Transverse colon (tissue), 4 donors: ENCODE results near the gene ROBO1. TPM values are rescaled to one million over a fixed set of nuclear protein-coding genes. Genes with fewer than 3 reads are reported as not detected.

ENCODE experiments used
- DNase-seq: peaks from one replicate; pipeline ENCODE4 v3.0.0-alpha.2; 2019
- H3K27ac ChIP-seq, 4 donors: fragments of 200-600 bp; sonication (generic); 2 replicates each; pipeline ENCODE4 v1.5.1; 2016 to 2018; ENCODE audit warnings: inconsistent platforms in 4 of 4
- H3K27me3 ChIP-seq: fragments of 200-600 bp; sonication (generic); 2 replicates; pipeline ENCODE4 v1.5.1; 2017; ENCODE audit warnings: inconsistent platforms
- H3K36me3 ChIP-seq, 4 donors: fragments of 200-600 bp; sonication (generic); 2 replicates each; pipeline ENCODE4 v1.5.1; 2017 to 2019; ENCODE audit warnings: inconsistent platforms in 4 of 4
- H3K4me1 ChIP-seq, 4 donors: fragments of 200-600 bp; sonication (generic); 2 replicates each; pipeline ENCODE4 v1.5.1; 2017 to 2020; ENCODE audit warnings: inconsistent platforms in 4 of 4
- H3K4me3 ChIP-seq, 4 donors: fragments of 200-600 bp; sonication (generic); 1 replicate in 1 of 4; 2 replicates in 3 of 4; pipeline versions ENCODE4 v1.5.1 to v1.6.1; 2017 to 2019; ENCODE audit warnings: inconsistent platforms in 4 of 4
- H3K9me3 ChIP-seq, 2 donors: fragments of 200-600 bp; sonication (generic); 2 replicates each; pipeline ENCODE4 v1.5.1; 2017 to 2019; ENCODE audit warnings: inconsistent platforms in 2 of 2
- EP300 ChIP-seq: sonication (generic); formaldehyde crosslinking; IDR thresholded peaks from one replicate; pipeline ENCODE4 v1.6.1; 2017; ENCODE audit warnings: antibody characterized with exemption, low read depth
- POLR2A ChIP-seq: fragments of 450-650 bp; IDR thresholded peaks from one replicate; pipeline ENCODE4 v1.6.1; 2016; ENCODE audit warnings: antibody characterized with exemption, mild to moderate bottlenecking, moderate library complexity
- POLR2AphosphoS5 ChIP-seq, 3 donors: sonication (generic); formaldehyde crosslinking; IDR thresholded peaks; one replicate each; pipeline ENCODE4 v1.6.1; 2016; ENCODE audit warnings: antibody characterized with exemption in 3 of 3
- WGBS, 2 donors: methylation state at CpG; one replicate each; pipeline ENCODE4 v1.1.5; 2018; ENCODE audit warnings: low coverage in 1 of 2; 5-methylcytosine and 5-hydroxymethylcytosine counted together
- in situ Hi-C, 4 donors: fragments of 200-750 bp; cut with MboI; loops; one replicate each; pipeline versions ENCODE4 v1.15.0 to v1.15.1; 2017; ENCODE audit warnings: low sequenced_read_pairs in 3 of 4, low pct_ligation_motif_present in 1 of 4, low pct_unique_long_range_greater_than_20kb in 1 of 4
- intact Hi-C: fragments of 100-400 bp; cut with DNase I; formaldehyde crosslinking; loops from one replicate; pipeline ENCODE4 v1.15.1; 2023; ENCODE audit warnings: low total_unique reads
- small RNA-seq, 4 donors: library from RNA; depleted of rRNA; stranded (forward); fragments of <200 nt; gene quantifications; one replicate each; pipeline ENCODE3, GENCODE V24; 2016
- total RNA-seq, 4 donors: library from RNA; depleted of rRNA; stranded (reverse); fragments of >200 nt; gene quantifications; one replicate each; pipeline ENCODE4 v1.1.0, GENCODE V29; 2016
- TF ChIP-seq, protein P1 (sequence below), 5 experiments: fragments of 200-600 bp in 3 of 5; fragments of 450-650 bp in 2 of 5; sonication (generic) in 3 of 5; IDR thresholded peaks; 1 replicate in 2 of 5; 2 replicates in 3 of 5; pipeline ENCODE4 v1.5.1; 2016 to 2017; ENCODE audit warnings: antibody characterized with exemption in 5 of 5, inconsistent platforms in 3 of 5, mild to moderate bottlenecking in 2 of 5, moderate library complexity in 1 of 5

ROBO1 gene
- total RNA-seq, 4 donors from 2014 or later: 7.6 to 68.7 (median 9.1) TPM

DNA sequence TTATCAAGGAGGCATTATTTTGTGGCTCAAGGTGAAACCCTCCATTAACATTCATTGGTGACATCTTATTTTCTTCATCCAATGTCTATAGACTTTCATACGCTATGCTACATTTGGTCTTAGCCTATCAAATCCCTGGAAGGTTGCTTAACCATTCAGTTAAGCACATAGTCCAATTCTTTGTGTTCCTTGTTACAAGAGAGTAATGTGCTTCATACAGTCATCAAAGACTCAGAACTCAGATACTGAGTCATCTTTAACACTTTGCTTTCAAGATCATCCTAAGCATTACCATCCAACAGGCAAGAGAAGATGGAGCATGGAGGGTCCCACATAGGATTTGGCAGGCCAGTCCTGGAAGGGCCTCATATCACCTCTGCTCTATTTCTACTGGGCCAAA lies 1202.1 kb downstream of the ROBO1 start:
- in situ Hi-C loops: no loop called here

DNA sequence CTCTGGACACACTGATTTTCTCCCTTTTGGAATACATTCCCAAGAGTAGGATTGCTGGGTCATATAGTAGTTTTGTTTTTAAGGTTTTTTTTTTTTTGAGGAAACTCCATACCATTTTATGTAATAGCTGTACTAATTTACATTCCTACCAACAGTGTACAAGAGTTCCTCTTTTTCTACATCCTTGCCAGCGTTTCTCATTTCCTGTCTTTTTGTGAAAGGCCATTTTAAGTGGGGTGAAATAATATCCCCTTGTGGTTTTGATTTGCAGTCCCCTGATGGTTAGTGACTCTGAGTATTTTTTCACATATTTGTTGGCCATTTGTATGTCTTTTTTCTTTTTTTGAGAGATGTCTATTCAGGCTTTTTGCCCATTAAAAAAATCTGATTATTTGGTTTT lies 1205.5 kb downstream of the ROBO1 start:
- no peaks in the 10 kb centered on the region for H3K27me3 ChIP-seq
- 72% methylated on average over 1 of the region's 1 CpG; no CpG with 5 or more reads in 1 of the 2 donors for WGBS, 2 donors
- no peaks in the 10 kb centered on the region for H3K4me1 ChIP-seq
- TF ChIP-seq POLR2A (no peak), POLR2AphosphoS5 (IDR thresholded peaks at IDR 0.05) (no peak)
- no peaks in the 10 kb centered on the region for H3K9me3 ChIP-seq
- H3K27ac ChIP-seq: no peak overlapping the region
- in situ Hi-C loops: no loop called here
- intact Hi-C loops: no loop called here
- no peak for DNase-seq
- no peaks in the 10 kb centered on the region for H3K36me3 ChIP-seq
- H3K4me3 ChIP-seq: no peak overlapping the region

More for the DNA sequence above, 1202.1 kb downstream of the ROBO1 start:
- no peak for DNase-seq
- H3K4me3 ChIP-seq: no peak overlapping the region
- TF ChIP-seq, protein P1, sequence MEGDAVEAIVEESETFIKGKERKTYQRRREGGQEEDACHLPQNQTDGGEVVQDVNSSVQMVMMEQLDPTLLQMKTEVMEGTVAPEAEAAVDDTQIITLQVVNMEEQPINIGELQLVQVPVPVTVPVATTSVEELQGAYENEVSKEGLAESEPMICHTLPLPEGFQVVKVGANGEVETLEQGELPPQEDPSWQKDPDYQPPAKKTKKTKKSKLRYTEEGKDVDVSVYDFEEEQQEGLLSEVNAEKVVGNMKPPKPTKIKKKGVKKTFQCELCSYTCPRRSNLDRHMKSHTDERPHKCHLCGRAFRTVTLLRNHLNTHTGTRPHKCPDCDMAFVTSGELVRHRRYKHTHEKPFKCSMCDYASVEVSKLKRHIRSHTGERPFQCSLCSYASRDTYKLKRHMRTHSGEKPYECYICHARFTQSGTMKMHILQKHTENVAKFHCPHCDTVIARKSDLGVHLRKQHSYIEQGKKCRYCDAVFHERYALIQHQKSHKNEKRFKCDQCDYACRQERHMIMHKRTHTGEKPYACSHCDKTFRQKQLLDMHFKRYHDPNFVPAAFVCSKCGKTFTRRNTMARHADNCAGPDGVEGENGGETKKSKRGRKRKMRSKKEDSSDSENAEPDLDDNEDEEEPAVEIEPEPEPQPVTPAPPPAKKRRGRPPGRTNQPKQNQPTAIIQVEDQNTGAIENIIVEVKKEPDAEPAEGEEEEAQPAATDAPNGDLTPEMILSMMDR (IDR thresholded peaks at IDR 0.05): no peak
- no peak for TF ChIP-seq POLR2A
- no peak for TF ChIP-seq EP300
- no peak for TF ChIP-seq POLR2AphosphoS5 (IDR thresholded peaks at IDR 0.05)
- H3K27me3 ChIP-seq: no peaks in the 10 kb centered on the region
- no peaks in the 10 kb centered on the region for H3K36me3 ChIP-seq
- intact Hi-C loops: no loop called here
- no peaks in the 10 kb centered on the region for H3K9me3 ChIP-seq
- no peaks in the 10 kb centered on the region for H3K4me1 ChIP-seq
- WGBS, 2 donors: 80 to 90% methylated on average over 1 of the region's 1 CpG
- no peak overlapping the region for H3K27ac ChIP-seq

Small RNAs within 50 kb of the gene (small RNA-seq; reads per million reads assigned to genes)
- gene MIR3923 (0 reads per million in 4 donors), gene RN7SL751P (0 reads per million in 4 donors)
